Dedifferentiated amniotic fluid mesenchymal stem cell (primary cell): ENCODE measurements around the gene ARL14EP.

Source experiments
- DNase-seq: peaks from one replicate; pipeline ENCODE4 v3.0.0-alpha.2; 2016; ENCODE audit errors: extremely low spot score

ARL14EP gene

DNA sequence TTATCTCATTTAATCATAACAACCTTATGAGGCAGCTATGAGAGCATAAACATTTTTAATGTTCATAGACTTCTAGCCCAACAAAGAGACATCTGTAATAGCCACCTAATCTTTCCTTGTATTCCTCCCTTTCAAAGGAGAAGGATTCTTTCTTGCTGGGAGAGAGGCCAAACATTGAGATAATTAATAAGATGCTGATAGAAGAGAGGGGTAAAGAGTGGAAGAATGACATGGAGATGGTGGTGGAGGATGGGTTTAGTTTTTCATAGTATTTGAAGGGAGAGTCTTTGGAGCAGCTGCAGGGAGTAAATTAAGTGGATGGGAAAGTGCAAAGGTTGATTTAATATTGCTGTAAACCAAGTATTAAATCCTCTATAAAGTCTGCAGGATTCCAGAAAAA lies 57.9 kb downstream of the ARL14EP start:
- no peak for DNase-seq

DNA sequence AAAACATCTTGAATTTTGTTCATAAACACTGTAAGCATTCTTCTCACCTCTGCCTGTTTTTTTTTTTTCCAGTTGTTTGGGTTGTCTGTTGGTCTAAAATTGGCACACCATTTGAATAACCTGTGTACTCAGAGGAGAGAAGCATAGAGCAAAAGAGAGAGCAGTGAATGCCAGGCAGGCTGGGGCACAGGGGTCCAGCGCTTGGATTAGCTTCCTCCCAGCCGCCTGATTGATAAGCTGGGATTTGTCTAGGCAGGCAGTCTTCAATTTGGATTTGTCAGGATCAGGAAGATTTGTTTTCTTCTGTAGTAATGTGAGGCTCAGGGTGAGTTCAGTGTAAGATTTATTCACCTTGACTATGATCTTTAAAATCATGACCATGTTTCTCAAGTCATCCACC lies 59.0 kb downstream of the ARL14EP start:
- DNase-seq = no peak
